GM10248 (cell line): ENCODE measurements around the gene SLIT1.

Source experiments
- CTCF ChIA-PET: fragments of 300-600 bp; sonication (Branson Sonifier 250); formaldehyde crosslinking; extraction: SDS; loops from one replicate; lab custom pipeline; 2021; ENCODE audit warnings: antibody characterized with exemption; lab: Yijun Ruan, JAX
- POLR2A ChIA-PET: fragments of 350-650 bp; sonication (Branson Sonifier 250); formaldehyde crosslinking; extraction: SDS; loops from one replicate; lab custom pipeline; 2020; ENCODE audit warnings: antibody characterized with exemption; lab: Yijun Ruan, JAX
- DNase-seq: peaks from one replicate; pipeline ENCODE4 v3.0.0; 2012; ENCODE audit errors: extremely low spot score
- TF ChIP-seq, protein P1 (sequence below): IDR thresholded peaks from 2 replicates; pipeline ENCODE4 v1.5.1; 2012; ENCODE audit warnings: mild to moderate bottlenecking, low read depth; ENCODE audit errors: extremely low read depth, missing control alignments, control extremely low read depth

SLIT1 gene

GRCh38 chr10:97042716-97043562 lies 142.8 kb downstream of the SLIT1 start:
- ChIA-PET POLR2A (no interaction called here), CTCF (interaction anchor here (1.3 to 2.9 kb wide), 5 partner anchors 10 to 167 kb away, joined by 3 to 11 read pairs (median 3); no protein-coding TSS in a partner anchor)
- TF ChIP-seq, protein P1, sequence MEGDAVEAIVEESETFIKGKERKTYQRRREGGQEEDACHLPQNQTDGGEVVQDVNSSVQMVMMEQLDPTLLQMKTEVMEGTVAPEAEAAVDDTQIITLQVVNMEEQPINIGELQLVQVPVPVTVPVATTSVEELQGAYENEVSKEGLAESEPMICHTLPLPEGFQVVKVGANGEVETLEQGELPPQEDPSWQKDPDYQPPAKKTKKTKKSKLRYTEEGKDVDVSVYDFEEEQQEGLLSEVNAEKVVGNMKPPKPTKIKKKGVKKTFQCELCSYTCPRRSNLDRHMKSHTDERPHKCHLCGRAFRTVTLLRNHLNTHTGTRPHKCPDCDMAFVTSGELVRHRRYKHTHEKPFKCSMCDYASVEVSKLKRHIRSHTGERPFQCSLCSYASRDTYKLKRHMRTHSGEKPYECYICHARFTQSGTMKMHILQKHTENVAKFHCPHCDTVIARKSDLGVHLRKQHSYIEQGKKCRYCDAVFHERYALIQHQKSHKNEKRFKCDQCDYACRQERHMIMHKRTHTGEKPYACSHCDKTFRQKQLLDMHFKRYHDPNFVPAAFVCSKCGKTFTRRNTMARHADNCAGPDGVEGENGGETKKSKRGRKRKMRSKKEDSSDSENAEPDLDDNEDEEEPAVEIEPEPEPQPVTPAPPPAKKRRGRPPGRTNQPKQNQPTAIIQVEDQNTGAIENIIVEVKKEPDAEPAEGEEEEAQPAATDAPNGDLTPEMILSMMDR = no peak
- DNase-seq = no peak

GRCh38 chr10:97042081-97042480 lies 143.7 kb downstream of the SLIT1 start:
- TF ChIP-seq, protein P1 = no peak
- POLR2A ChIA-PET = no interaction called here
- CTCF ChIA-PET = interaction anchor here (1.3 to 8.7 kb wide), 2 partner anchors 16 to 47 kb away, joined by 3 to 136 read pairs; no protein-coding TSS in a partner anchor
- no peak for DNase-seq

DNA sequence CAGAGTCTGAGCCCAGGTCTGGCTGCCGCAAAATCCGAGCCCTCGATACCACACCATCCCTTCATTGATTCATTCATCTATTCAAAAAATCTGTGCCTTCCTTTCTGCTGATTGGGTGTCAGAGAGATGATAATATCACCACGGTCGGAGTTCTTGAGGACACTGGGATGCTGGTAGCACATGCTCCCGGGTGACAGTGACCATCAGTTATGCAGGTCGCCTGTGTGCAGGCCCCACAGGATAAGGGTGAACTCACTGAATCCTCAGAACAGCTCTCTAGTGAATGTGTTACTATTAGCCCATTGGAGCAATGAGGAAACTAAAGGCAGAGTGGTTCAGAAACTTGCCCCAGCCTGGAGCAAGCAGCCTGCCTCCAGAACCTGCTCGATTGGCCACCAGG lies 145.1 kb downstream of the SLIT1 start:
- ChIA-PET CTCF (interaction anchor here (1.2 to 8.7 kb wide), 3 partner anchors 14 to 156 kb away, joined by 3 to 136 read pairs (median 11); no protein-coding TSS in a partner anchor), POLR2A (no interaction called here)
- DNase-seq = no peak
- TF ChIP-seq, protein P1 = no peak

GRCh38 chr10:97040248-97040584 lies 145.5 kb downstream of the SLIT1 start:
- TF ChIP-seq, protein P1 = no peak
- ChIA-PET POLR2A (no interaction called here), CTCF (interaction anchor here (1.2 to 8.7 kb wide), 4 partner anchors 14 to 169 kb away, joined by 3 to 136 read pairs (median 44); no protein-coding TSS in a partner anchor)
- no peak for DNase-seq

DNA sequence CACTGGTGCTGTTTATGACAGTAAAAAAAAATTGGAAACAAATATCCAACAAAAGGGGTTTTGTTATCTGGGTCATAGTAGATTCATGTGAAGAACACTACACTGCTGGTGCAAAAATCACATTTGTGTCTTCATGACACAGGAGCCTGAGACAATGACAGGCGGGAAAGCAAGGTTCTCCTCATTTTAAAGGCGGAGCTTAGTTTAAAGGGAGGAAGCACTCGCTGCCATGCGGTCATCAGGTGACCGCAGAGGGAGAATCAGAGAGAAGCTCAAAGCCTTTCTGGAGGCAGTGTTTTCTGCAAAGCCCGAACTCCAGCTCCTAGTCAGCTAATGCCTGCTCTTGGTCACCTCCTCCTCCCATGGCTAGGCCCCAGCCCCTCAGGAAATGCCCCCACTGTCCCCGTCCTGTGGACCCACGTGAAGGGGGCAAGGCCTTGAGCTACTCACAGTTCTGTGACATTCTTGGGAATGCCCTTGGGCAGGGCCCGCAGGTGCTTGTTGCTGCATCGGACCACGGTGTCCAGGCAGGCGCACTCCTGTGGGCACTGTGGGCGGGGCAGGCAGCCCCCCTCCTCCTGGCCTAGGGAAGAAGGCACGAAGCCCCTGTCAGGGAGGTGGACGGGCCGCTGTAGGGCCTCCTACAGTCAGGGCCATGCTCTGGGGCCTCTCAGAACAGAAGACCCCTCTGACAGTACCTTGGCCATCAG lies 146.1 kb downstream of the SLIT1 start:
- DNase-seq = no peak
- ChIA-PET POLR2A (interaction anchor here (0.6 kb wide), 1 partner anchor 769 kb away, joined by 3 read pairs; no protein-coding TSS in a partner anchor), CTCF (interaction anchor here (2.6 to 8.7 kb wide), 5 partner anchors 9 to 170 kb away, joined by 11 to 136 read pairs (median 57); no protein-coding TSS in a partner anchor)
- TF ChIP-seq, protein P1 = no peak

- POLR2A ChIA-PET = no interaction called here
- DNase-seq = no peak
- TF ChIP-seq, protein P1 = no peak
- CTCF ChIA-PET = interaction anchor here (1.7 to 8.7 kb wide), 10 partner anchors 10 to 269 kb away, joined by 5 to 136 read pairs (median 13); no protein-coding TSS in a partner anchor
Measured at GRCh38 chr10:97038688-97039087, 147.1 kb downstream of the SLIT1 start.
